H1 (cell line): ENCODE data around the gene ZBTB26. TPM values are rescaled to one million over a fixed set of nuclear protein-coding genes. Genes with fewer than 3 reads are reported as not detected.

Experiments
- CBX5 ChIP-seq: fragments of 300-800, 300-1000 bp; sonication (generic); IDR thresholded peaks from 2 replicates; pipeline ENCODE4 v1.7.1; 2016; ENCODE audit warnings: antibody characterized with exemption, low read length, low read depth
- EP300 ChIP-seq, 2 experiments: IDR thresholded peaks; 1 replicate in 1 of 2; 2 replicates in 1 of 2; pipeline ENCODE4 v1.6.1; 2011 to 2012; ENCODE audit warnings: low read depth in 2 of 2, low read length in 2 of 2, mild to moderate bottlenecking in 2 of 2, borderline replicate concordance in 1 of 2, inconsistent platforms in 1 of 2, moderate library complexity in 1 of 2
- KDM1A ChIP-seq: fragments of 200-600, 300-600 bp; sonication (generic); IDR thresholded peaks from 2 replicates; pipeline ENCODE4 v1.7.1; 2016; ENCODE audit warnings: mild to moderate bottlenecking, low read length, borderline replicate concordance
- RBBP5 ChIP-seq: IDR thresholded peaks from 2 replicates; pipeline ENCODE4 v1.7.1; 2012; ENCODE audit warnings: low read depth, mild to moderate bottlenecking, inconsistent platforms, low read length, moderate library complexity, borderline replicate concordance
- SIN3A ChIP-seq, 2 experiments: IDR thresholded peaks in 1 of 2; conservative IDR thresholded peaks in 1 of 2; 2 replicates each; pipeline ENCODE4 v1.6.1; 2011 to 2012; ENCODE audit warnings: low read length in 2 of 2, improper control_type of control experiment in 1 of 2, low read depth in 1 of 2, mild to moderate bottlenecking in 1 of 2
- TAF7 ChIP-seq: optimal IDR thresholded peaks from 2 replicates; pipeline ENCODE3; 2011; ENCODE audit warnings: low read depth, mild to moderate bottlenecking, inconsistent platforms, low read length, moderate library complexity, borderline replicate concordance
- polyA plus RNA-seq, 7 experiments: library from polyadenylated mRNA; depleted of rRNA in 3 of 7; stranded (reverse) in 5 of 7; unstranded in 2 of 7; fragments of >200 nt in 5 of 7; fragments of 200-250 nt in 2 of 7; gene quantifications; 1 replicate in 5 of 7; 2 replicates in 1 of 7; 4 replicates in 1 of 7; pipeline versions ENCODE4 v1.2.1 to v1.2.3, GENCODE V29; 2011 to 2013; ENCODE audit warnings: missing spikeins in 2 of 7, mixed read lengths in 2 of 7
- total RNA-seq: library from RNA; stranded (reverse); fragmentation: NEBNext Ultra II Directional; extraction: Animal tissue kit (Norgen Biotek cat#: 25700); gene quantifications from 2 replicates; pipeline ENCODE4 v1.2.1, GENCODE V29; 2021

The ZBTB26 gene
- total and polyA plus RNA-seq, 2 of the 8 experiments (the other 6 are each of a cell fraction or from before 2014, with no cell fraction given), result 5.7 to 7.4 TPM

GRCh38 chr9:122904823-122905710, 26.2 kb downstream of the ZBTB26 start, which contains the start of gene RC3H2 (continued):
- TF ChIP-seq RBBP5 (0 out of 2 replicates have a peak, but pooled peaks have one; percentile 85), CBX5 (no peak), TAF7 (no peak), KDM1A (peak; percentile 91), EP300 (IDR thresholded peaks at IDR 0.05; ENCODE audit: borderline replicate concordance in 1 of 2, low read depth in 2 of 2, low read length in 2 of 2) (no peak), SIN3A (conservative IDR thresholded peaks at IDR 0.05 in 1 of 2, IDR thresholded peaks at IDR 0.05 in 1 of 2; ENCODE audit: low read depth in 1 of 2, low read length in 2 of 2) (peak in 1 of 2 experiments; percentile 77; a peak in 1 of 4 replicates)
